COLO668 (cell line): ENCODE data around the gene CD40LG.

Source experiments
- DNase-seq: peaks from one replicate; lab custom pipeline; 2025; ENCODE audit not compliant: unreplicated experiment; lab: John Stamatoyannopoulos, UW

CD40LG gene

DNA sequence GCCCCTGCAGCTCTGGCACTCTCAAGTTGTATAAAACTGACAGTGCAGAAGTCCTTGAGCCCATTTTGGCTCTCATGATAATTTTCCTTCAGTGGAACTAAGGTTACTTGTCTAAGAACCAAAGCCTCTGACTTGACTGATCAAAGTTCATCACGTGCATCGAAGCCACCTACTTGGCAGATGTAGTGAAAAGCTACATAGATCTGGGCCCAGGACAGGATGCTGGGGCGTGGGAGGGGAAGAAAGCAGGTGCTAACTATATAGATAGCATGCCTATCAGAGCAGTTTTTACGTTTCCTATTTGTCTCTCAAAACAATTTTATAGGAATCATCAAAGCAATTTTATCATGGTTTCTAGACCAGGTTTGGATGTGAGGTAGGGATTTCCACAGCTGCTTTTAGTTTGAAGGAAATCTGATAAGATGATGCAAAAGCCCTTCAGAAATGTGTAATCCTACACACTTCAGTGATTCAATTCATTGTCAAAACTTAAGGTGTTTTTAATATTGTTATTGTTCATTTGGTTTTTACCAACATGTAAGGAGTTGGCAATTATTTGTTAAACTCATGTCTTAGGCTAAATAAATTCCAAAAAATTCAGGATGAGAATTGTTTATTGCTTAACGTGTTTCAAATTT lies 1.2 kb upstream of the CD40LG start:
- DNase-seq = no peak

DNA sequence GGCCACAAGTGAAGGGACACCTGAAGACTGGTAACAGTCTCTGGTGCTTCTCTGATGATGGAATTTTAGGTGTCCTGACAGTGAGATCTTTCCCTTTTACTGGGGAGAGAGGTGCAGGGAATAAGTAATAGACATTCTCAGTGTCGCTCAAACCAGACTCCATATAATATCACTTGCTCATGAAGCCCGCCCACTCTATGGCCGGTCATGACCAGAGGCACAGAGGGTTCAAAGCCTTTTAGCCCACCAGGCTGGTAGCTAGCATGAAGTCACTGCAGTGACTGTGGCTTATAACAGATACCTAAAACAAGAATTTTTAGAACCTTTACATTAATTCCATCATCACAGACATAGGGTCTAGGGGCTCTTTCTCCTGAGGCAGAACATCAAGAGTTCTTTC lies 2.9 kb downstream of the CD40LG start:
- DNase-seq = no peak

DNA sequence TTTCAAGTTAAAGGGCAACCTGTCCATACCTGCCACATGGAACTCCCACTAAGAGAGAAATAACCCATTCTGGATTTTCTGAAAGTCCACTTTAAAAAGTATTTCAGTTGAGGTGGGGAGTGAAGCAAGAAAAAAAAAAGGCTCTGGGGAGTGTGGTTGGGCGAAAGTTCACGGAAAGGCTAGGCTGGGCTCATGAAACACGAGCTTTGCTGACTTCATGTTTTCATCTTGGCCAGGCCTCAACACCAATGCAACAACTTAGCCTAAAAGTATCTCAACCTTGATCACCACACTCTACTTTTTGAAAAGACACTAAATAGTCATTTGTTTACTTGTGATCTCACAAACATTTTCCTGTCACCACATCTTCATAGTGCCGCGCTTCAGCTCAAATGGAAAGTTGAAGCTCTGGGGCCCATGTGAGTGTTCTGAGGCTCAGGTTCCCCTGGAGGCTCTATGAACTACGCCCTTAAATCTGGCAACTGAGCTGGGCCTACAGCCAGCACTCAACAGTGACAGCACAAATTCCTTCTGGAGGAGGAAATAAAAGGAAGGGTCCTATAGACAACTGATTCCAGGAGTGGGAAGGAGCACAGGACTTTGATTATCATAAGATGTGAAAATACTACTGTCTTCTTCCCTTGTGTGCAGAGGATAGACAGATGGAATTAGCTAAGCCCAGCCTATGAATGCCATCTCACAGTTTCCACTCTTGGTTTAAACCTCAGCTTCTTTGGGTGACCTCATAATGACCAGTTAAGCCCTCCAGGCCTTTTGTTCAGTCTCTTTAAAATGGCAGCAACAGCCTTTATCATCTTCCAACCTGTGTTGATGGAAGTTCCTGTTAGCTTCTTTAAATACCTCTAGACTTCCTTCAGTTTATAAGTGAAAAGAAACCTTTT lies 5.1 kb downstream of the CD40LG start:
- DNase-seq = no peak

DNA sequence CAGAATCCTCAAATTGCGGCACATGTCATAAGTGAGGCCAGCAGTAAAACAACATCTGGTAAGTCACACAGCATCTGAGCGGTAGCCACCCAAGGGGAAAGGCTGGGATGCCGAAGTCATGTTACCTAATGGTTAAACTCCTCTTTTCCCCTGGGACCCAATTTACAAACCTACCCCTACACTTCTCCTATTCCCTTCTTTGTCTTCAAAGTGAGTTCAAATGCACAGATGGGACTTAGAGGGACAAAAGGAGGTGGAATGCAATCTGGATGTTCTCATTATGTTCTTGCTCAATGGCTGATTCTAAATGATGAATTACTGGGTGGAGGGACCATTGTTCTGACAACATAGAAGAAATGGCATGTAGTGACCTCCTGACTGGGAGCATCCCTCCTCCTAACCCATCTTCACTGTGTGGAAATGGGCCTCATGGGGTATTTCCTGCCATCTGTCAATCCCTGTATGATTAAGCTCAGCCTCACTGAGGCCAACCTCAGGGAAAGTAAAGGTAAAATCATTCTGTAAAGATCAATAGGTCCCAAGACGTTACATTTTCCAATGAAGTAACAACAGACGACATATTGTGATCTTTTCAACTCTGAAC lies 8.5 kb downstream of the CD40LG start:
- no peak for DNase-seq

DNA sequence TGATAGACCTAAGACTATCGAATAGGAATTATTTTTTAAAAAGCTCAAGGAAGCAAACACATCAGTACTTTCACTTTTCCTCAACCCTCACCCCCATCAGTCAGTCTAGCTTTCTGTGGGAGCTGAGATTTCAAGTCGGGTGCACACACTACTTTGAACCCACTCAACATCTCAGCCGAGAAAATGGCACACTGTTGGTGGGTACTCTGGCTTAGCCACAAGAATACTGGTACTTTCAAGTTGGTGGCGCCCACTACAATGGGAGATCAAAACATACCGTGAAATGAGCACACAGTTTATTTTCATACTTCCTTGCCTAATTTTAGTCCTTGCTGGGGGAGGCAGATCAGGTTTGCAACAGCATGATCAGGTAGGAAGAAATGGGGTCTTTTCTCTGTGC lies 10.2 kb downstream of the CD40LG start:
- no peak for DNase-seq

DNA sequence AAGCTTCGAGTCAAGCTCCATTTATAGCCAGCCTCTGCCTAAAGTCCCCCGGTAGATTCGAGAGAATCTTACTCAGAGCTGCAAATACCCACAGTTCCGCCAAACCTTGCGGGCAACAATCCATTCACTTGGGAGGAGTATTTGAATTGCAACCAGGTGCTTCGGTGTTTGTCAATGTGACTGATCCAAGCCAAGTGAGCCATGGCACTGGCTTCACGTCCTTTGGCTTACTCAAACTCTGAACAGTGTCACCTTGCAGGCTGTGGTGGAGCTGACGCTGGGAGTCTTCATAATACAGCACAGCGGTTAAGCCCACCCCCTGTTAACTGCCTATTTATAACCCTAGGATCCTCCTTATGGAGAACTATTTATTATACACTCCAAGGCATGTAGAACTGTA lies 11.2 kb downstream of the CD40LG start:
- DNase-seq = no peak

DNA sequence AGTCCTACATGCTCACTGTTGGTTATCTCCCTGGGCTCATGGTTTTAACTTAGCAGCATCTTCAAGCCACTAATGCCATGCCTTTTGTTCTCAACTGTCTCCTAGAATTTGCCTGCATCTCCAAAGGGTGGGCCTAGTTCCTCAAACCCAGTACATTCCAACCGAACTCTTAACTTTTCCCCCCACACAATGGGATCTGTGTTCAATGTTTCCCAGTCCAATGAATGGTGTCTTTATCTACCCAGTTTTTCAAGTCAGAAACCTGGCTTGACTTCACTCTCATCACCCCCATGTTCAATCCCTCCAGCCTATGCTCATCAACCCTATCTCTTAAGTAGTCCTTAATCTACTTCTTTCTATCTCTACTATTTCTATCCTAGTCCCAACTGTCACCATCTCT lies 12.9 kb downstream of the CD40LG start:
- DNase-seq = no peak

DNA sequence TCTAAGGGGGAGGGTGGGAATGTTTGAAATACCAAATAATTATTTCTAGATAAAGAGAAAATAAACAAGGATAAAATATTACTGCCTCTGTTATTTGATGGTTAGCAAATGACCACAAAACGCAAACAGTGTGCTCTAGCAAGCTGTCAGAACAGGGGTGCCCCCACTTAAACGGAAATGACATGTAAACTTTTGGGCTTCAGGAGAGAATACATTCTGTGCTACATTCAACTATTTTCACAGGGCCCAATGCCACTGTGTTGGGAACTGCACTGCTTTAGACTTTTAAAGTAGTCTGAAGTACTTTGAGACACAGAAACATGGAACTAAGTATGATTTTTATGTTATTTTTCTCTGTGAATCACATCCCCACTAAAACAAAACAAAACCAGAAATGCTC lies 14.1 kb downstream of the CD40LG start:
- no peak for DNase-seq

DNA sequence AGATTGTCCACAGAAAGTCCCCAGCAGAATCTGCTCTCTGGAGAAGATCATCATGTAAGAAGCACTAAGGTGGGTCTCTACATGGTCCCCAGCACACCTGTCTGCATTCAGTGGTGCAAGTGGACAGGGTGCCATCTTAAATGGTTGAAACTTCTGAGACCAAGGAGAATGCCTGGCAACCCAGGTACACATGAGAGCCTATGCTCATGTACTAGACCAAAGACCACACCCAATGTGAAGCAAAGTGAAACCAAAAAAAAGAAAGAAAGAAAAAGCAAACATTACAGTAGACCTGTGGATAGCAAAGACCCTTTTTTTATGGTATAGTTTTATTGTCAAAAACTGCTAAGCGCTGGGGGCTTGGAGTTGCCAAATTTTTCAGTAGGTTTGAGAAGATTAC lies 15.0 kb downstream of the CD40LG start:
- no peak for DNase-seq

DNA sequence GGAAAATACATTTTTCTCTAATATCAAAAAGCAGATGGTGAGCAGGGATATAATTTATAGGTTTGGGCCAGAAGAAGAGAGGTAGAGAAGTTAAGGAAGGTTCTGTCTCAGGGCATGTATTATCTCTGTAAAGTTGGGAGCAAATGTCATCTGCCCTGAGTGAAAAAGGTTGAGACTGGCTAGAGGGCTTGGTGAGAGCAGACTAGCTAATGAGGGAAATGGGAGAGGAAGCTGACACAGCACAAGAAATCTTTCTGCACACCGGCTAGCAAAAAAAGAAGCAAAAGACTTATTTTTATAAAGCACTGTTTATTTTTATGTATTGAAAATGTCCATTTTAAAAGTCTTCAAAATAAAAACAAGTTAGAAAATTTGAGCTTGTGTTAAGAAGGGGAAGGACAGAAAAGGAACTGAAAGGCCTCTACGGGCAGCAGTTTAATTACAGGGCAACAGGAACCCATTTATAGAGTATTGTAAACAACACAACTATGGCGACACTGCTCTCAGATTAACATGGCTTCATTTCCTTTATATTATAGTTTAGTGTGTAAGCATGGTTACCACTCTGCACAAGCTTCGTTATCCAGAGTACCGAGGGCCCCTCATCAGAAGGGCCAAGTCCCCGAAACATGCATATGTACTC lies 17.4 kb downstream of the CD40LG start:
- no peak for DNase-seq

DNA sequence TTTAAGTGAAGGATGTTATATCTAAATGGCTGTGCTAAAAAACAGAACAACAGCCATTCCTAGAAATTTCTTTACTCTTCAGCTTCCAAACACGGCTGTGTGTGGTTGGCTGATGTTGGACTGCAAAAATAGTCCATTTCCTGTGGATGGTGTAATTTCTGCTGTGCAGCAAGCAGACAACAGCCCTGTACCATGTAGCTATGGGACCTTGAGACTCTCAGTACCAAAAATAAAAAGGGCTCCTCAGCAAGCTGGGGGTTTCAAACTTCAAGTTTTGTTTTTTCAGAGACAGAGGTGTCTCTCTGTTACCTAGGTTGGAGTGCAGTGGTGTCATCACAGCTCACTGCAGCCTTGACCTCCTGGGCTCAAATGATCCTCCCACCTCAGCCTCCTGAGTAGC lies 18.1 kb downstream of the CD40LG start:
- DNase-seq = no peak

DNA sequence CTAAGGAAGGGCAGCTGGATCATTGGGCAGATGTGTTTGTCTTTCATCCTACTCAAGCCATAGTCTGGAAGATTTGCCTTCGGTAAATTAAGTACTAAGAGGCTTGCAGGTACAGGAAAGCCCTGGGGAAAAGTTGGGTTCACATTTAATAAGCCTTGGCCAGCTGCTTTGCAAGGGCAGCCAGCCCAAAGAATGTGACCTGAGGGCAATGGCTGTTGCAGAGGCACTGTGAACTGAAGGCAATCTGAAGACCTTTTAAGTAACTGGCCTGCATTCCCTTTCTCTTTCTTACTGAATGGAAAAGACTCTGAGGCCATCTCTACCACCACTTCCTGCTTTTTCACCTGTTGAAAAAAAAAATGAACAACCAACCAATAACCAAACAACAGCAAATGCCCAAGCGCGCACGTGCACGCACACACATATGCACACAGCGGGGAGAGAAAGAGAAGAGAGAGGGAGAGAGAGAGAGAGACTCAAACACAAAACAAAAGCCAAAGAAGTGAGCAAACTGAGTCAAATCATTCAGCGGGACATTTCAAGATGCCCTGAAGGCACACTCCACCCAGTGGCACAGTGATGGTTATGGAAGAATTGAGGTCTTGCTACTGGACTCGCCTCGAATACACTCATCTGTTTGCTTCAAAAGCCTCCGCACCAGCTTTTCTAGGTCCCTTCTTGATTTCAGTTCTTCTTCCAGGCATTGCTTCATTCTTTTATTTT lies 19.6 kb downstream of the CD40LG start:
- no peak for DNase-seq

DNA sequence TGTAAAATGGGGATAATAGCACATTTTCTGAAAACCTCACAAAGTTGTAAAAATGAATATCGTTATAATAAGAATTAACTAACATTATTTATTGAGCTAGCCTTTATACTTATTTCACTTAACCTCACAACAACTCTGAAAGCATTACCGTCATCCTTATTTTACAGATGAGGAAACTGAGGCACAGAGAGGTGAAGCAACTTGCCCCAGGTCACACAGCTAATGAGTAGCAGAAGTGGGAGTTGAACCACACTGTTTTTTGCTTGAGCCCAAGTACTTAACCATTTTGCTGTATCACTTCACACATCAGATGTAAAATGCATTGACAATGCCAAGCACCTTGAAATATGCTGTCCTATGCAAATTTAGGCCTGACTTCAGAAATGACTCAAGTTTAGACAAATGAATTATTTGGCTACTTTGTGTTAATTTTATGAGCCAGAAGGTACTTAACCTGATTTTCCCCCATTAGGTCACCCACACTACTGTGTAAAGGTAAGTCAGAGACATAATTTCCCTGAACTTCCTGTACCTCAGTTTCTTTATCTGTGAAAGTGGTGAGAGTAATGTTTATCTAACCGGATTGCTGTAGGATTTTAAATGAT lies 23.1 kb downstream of the CD40LG start:
- DNase-seq = no peak

DNA sequence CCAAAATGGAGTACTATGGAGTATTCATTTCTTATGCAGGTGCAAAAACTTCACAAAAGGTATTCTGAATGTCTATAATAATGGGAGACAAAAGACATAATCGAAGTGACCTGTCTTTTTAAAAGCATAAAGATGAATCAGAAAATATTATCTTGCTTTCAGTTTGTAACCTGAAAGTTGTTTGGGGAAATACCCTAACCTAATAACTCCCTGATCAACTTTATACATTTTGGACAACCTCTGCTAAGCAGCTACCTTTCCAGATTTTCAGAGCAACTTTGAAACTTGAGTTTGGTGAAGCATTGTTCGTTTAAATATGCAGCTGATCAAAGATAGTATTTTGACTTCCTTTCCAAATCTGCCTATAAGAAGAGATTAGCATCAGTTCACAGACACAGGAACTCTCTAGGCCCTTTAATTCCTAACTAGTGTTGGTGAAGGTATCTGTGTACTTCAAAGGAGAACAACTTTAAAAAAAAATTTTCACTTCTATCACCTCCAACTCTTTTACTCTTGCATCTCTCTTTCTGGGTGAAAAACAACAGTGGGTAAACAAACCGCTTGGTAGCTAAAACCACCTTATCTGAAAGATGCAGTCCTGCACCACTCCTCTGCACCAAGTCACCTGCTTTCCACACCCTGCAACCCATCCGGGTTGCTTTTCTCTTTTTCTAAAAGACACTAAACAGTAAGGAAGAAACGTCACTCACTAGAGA lies 26.5 kb downstream of the CD40LG start:
- no peak for DNase-seq

DNA sequence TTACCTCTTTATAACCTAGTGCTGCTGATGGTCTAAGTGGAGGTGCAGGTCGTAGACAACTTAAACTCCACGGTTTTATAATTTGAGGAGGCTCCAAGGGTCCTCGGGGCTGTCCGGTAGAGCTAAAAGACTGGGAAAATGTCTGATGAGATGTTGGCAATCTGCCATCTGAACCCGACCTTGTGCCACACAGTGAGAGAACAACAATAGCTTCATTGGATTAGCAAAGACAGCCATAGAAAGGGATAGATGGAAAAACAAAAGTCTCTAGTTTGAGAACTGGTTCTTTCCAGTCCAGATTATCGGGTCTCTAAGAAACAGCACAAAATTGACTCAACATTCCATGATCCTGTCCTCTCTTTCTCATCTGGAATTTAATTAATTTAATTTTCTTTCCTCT lies 31.6 kb downstream of the CD40LG start:
- DNase-seq = no peak

DNA sequence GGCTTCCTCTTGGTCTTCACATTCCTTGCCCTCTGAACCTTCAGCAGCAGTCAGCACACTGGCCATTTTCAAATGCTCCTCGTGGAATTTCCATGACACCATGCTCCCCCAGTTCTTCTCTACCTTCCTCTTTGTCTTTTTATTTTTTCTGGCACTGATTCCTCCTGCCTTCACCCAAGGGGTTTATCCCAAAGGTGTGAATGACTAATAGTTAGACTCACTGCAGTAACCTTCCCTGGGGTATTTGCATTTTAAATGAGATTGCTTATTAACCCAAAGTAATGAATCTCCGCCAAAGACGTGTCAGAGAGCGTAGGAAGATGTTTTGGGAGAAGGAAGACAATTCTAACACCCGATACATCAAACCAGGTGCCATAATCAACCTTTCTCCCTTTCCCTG lies 36.2 kb downstream of the CD40LG start:
- DNase-seq = no peak

DNA sequence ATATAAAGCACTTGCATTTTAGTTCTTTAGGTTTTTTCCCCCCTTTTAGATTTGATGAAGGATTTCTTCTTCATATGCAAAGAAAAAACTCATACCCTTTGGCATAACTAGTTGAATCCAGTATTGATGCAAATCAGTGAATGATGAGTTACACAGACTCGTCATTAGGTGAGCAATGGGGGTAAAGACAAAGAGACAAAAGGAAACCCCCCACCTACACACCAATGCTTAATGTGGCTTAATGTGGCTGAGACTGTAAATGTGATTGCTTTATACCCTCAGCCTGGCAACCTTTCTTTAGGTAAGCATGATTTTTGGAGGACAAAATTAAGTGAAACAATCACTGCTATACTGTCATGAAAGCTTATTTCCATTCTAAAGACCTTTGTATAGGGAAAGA lies 39.5 kb downstream of the CD40LG start:
- DNase-seq = no peak

DNA sequence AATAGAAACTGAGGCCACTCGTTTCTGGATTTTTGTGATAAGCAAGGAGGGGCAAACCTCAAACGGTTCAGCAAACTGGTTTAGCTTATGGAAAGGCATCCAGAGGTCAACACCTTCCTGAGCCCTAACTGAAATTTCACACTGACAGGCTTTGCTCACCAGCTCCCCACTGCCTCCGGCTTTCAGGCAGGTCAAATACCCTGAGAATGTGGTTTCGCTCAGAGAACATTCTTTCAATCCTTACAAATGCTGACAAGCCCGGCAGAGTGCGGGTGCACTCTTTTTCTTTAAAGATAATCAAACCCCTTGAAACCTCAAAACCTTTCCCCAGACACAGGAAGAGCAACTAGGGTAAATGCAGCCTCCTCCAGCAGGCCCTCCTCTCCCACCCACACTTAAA lies 41.5 kb downstream of the CD40LG start:
- DNase-seq = no peak

DNA sequence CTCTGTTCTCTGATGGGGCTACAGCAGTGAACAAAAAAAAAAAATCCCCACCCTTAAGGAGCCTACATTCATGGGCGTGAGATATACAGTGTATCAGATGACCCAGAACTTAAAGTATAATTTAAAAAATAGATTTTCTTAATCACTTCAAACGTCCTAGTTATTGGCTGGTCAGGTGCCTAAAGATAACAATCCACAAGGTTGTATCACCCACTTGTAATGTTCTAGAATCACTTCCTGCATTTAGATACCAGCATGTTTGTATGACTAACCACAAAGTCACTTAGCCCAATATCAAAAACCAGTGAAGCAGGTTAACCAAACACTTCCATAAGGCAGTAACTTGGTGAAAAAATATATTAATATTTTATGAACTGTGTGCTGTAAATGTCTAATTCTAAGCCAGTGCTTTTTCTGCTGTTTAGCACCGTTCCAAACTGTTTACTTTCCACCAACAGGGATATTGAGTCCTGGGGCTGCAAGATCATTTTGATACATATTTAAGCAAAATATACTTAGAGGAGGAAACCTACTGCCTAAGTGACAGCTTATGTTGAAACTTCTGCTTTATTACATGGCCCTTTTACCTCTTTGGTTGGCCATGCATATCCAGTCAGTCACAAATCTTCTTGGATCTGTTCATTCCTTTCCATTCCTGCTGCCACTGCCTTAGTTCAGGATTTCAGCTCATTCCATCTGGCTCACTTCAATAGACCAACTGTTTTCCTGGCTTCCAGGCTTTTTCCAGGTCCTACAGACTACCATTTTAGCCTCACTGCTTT lies 43.3 kb downstream of the CD40LG start:
- no peak for DNase-seq
